ENCODE results near the gene PDIA3.
"Not testable (repeated sequence)": the region's sequence is repeated elsewhere in the genome, so short reads cannot be mapped to it uniquely, and the experiment has no call there.

PDIA3 gene

DNA sequence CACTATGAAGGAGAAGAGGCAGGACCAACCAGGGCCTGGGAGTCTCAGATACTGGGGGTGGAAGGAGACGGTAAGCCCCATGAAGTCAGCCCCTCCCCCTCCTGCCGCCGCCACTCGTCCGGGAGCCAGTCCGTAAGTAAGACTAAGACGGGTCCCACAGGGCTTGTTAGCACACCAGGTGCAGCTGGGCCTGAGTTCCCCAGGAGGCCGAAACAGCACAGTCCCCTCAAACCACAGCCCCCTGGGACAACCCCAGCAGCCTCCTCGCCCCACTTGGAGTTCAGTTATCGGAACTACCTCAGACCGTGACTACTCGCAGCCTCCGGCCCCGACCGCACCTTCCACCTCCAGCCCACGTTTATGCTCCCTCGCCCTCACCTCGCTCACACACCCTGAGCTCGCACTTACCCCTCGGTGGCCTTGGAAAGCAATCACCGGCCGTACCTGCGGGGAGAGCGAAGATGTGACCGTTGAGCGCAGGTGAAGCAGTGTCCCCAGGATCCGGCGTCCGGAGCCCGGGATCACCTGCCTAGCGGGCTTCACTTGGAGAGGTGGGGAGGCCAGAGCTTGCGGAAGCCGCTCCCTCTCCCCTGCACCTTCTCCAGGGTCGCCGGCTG is 30.0 kb downstream of the PDIA3 start:
- in situ Hi-C loops (cut with MboI; ENCODE audit: low sequenced_read_pairs) = no loop called here

DNA sequence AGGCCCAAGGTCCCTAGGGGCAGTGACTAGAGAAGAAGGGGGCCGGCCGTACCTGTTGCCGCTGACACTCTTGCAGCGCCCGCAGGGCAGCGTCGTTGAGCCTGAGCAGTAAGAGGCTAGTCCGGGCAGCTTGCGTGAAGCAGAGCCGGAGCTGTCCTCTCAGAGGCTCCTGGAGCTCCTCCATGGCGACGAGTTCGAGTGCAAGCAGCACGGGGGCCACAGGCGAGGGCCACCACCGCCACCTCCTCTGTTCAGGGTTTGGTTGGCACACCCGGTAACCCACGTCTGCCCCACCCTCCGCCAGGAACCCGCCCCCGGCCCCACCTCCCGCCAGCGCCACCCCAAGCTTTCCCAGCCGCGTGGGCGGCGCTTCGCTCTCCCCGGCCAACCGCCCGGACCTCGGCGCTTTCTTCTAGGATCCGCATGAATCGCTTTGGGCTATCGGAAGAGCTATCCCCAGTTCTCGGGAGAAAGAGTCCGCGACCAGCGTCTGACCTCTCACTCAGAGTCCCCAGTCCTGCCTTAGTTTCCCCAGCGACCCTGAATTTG is 30.6 kb downstream of the PDIA3 start, which contains the start of gene ELL3:
Gene ELL3 (minus strand): TSS at position 249 of the 549 bp plus-strand sequence. CDS start 65 bp downstream, at position 184.
- in situ Hi-C loops (cut with MboI; ENCODE audit: low sequenced_read_pairs) = no loop called here

DNA sequence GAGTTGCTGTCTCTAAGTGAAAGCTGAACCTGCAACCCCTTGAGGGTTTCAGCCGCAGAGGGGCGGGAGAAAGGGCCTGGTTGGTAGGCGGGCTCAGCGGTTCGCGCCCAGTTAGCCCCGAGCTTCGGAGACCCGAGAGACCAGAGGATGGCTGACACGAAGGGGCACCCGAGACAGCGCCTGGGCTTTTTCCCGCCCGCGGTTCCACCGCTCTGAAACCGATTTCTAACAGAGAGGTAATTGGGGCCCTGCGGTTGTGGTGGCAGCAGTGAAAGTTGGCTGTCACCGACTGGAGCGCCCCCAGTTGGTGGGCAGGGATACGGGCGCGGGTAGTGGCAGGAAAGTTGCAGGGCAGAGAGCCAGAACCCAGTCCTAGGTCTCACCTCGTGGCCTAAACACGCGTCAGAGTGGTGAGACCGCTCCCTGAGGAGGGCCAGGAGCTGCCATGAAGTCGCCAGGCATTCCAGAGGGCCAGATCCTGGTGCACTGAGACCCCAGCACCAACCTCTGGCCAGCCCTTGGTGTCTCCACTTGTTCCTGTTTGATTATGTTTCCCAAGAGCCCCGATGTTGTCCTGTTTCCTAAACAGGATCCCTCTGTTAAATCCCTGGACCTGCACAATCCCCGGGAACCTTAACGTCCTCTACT is 31.2 kb downstream of the PDIA3 start:
- in situ Hi-C loops (cut with MboI; ENCODE audit: low sequenced_read_pairs) = no loop called here

DNA sequence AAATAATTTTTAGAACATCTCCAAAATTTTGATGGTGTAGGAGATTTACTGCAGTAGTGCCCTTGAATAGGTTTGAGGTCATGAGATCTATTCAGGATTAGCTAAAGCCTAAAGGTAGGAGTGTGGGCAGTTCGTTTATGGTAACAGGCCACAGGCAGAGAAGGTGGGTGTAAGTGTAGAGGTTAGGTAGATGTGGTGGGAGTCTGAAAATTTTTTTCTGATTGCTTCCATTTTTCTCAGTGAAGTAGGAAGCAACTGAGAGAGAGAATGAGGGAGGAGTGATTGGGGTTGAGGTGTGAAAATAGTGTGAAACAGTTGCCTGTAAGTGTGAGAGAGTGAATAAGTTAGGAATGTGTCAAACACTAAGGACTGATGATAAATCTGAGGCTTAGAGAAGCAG is 32.8 kb downstream of the PDIA3 start:
- in situ Hi-C loops (cut with MboI; ENCODE audit: low sequenced_read_pairs) = no loop called here

DNA sequence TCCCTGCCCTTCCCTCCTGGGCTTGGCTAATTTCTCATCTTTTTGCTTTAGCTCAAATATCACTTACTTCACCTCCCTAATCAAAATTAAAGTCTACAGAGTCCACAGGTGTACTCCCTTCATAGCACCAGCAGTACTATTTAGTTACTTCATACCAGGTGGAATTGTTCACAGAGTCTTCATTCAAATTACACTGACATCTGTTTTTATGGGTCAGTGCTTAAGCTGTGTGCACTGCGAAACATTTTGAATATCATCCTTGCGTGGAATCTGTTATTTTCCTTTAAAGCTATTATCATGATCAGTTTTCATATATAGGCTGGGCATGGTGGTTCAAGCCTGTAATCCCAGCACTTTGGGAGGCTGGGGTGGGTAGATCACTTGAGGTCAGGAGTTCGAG is 43.2 kb downstream of the PDIA3 start:
- in situ Hi-C loops (cut with MboI; ENCODE audit: low sequenced_read_pairs) = no loop called here

DNA sequence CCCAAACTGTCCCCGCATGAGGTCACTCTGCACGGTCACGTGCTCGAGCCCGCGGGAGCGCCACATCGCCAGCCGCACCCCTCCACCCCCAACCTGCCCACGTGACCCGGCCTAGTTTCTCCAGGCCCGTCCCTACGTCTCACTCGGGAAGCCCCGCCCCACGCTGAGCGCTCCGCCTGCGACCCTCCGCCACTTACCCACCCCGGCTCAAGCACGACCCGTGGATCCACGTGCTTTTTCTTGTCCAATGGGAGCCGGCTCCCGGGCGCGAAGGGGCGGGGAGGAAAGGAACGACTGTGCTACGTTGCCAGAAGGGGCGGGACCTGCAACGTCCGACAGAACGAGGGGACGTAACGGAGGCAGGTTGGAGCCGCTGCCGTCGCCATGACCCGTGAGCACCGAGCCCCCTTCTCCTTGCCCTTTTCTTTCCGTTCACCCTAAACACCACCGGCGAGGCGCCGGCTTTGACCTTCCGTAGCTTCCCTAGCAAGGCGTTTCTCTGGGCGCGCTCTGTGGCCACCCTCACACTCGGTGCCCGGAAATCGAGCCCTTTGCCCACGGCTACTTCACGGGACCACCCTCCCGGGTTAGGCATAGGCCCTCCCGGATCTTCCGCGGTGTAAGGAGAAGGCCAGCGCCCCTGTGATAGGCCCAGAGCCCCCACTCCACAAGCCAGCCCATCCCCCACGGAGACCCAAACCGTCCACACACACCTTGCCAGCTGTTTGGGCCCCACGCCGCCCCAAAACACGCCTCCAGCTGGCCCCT is 45.9 kb downstream of the PDIA3 start, which contains the start of gene SERF2:
Gene SERF2 (plus strand): TSS at position 328 of the 768 bp plus-strand sequence. CDS start 57 bp downstream, at position 385.
- in situ Hi-C loops (cut with MboI; ENCODE audit: low sequenced_read_pairs) = no loop called here

DNA sequence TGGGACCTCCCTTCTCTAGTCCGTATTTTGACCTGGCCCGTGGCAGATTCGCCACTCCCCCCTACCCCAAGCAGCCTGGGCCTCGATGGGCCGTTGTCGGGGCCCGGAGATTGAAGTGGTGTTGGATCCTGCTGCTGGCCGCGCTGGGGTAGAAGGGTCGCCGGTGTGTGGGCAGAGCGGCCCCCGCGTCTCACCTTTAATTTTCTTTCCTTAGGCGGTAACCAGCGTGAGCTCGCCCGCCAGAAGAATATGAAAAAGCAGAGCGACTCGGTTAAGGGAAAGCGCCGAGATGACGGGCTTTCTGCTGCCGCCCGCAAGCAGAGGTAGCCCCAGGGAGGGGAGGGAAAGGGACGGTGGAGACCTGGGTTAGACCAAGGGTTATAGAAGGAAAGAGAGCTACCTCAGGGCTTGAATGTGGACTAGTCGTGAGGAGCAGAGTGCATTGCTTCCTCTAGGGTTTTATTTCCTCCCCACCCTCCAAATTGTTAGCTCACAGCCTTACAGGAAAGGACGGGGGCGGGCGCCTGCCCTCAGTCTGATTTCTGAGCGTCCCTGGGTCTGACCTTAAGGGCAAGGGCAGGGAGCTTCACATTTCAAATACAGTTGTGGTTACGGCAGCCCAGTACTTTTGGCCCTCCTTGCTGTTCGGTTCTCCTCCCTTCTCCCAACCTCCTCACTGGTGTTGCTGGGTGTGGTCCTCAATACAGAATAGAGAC is 46.7 kb downstream of the PDIA3 start:
- in situ Hi-C loops (cut with MboI; ENCODE audit: low sequenced_read_pairs) = no loop called here

DNA sequence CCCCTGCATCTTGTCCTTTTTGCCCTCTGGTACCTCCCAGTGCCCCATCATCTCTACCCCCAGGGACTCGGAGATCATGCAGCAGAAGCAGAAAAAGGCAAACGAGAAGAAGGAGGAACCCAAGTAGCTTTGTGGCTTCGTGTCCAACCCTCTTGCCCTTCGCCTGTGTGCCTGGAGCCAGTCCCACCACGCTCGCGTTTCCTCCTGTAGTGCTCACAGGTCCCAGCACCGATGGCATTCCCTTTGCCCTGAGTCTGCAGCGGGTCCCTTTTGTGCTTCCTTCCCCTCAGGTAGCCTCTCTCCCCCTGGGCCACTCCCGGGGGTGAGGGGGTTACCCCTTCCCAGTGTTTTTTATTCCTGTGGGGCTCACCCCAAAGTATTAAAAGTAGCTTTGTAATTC is 47.4 kb downstream of the PDIA3 start:
- in situ Hi-C loops (cut with MboI; ENCODE audit: low sequenced_read_pairs) = no loop called here

DNA sequence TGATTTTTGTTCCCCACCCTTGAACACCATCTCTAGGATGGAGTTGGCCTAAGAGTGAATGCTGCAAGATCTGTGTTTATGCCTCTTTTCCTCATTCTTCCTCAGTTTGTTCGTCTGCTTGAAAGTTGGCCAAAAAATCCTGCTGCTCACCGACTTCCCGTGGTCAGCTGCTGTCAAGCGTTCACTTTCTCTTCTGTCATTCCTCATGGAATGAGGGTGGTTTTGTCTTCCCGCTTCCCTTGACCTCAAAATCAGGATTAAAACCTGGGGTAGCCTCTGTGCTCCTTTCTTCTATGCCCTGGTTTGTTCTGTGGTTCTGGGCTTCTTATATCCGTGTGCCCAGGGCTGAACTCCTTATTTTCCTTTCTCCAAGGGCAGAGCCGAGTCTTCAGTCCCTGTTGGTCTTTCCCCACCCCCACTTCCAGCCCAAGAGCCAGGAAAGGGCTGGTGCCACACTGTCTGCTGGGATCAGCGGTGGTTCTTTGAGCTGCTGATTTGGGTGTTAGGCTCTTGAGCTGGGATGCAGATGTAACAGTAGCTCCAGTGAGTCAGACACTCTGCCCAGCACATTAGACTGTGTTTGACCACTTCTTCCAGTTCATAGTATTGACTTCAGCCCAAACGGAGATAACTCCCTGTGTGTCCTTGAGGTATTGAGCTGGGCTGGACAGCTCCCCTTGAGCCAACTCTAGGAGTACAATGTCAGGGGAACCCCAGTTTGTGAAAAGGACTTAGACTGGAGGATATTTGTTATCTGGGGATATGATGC is 48.2 kb downstream of the PDIA3 start:
- in situ Hi-C loops (cut with MboI; ENCODE audit: low sequenced_read_pairs) = no loop called here

DNA sequence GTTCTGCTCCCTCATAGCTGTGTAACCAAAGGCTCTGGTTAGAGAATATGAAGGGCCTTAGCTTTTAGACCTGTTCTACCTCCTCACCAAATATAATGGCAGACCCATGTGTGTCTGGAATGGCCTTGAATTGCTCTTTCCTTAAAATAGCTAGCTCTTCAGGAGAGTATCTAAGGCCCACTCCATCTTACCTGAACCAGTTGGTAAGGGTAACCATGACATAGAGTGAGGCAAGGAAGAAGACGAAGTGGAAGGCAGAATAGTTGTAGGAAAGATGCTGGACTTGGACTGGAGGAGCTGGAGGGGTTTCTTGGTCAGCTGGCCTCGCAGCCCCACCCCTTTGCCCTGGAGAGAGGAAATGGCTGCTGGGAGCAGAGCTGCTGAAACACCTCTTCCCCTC is 49.0 kb downstream of the PDIA3 start:
- in situ Hi-C loops (cut with MboI; ENCODE audit: low sequenced_read_pairs) = no loop called here

DNA sequence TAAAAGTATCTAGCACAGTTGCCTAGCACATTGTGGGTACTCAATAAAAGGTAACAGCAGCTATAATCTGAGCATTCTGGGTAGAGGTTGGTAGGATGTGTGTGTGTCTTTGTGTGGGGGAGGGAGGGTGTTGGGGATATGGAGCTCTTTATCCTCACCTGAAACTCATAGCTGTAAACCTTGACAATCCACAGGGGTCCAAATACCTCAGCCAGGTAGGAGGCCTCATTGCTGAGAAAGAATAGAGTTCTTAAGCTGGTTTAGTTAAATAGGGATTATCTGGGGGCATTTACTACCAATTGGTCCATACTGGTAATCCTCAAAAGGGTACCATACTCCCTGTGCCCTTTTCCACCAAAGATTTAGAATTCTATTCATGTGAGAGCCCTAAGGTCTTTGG is 49.8 kb downstream of the PDIA3 start:
- in situ Hi-C loops (cut with MboI; ENCODE audit: low sequenced_read_pairs) = no loop called here

DNA sequence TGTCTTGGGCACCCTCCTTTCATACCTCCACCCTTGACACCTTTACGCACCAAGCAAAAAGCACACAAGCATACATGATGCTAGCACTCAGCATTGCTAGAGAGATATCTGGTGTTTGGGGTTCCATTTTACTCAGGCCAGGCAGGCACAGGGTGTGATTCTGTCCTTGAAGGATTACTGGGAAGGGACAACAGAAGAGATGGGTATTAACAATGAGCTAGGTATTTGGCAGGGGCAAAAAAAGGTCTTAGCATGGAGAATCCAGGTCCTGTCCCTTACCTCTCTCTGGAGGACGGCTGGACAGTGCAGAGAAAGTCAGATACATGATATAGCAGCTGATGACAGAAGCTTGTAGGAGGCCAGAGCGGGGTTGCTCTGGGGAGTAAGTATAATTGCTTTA is 50.3 kb downstream of the PDIA3 start:
- in situ Hi-C loops (cut with MboI; ENCODE audit: low sequenced_read_pairs) = no loop called here

DNA sequence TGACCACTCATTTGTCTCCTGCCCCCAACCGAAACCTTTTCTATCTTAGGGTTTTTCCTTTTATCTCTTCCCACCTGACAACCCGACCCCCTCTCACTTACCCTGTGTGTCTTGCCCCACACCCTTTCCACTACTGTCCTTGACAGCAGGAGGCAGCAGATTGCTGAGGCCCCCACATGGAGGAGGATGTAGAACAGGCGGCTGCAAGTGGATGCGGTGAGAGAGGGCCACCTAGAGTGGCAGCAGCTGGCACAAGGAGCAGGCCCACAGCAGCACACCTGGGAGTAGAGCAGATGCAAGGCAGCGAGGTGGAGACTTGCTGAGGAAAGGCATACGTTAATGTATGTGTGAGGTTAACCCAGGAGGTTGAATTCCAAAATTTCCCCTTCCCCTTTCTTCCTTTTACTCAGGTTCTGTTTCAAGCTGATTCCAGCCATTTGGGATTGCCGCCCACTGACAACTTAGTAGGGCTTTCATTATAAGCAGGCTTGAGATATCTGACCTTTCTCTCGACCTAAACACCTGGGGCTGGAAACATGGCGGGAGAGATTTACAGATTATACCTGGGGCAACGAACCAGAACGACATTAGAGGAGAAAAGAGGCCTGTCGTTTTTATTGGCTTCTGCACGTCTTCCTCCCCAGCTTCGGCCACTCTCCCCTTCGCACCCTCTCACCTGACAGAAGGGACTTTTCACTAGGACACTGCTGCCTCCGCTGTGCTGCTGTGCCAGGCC is 53.1 kb downstream of the PDIA3 start:
- in situ Hi-C loops (cut with MboI; ENCODE audit: low sequenced_read_pairs) = no loop called here

DNA sequence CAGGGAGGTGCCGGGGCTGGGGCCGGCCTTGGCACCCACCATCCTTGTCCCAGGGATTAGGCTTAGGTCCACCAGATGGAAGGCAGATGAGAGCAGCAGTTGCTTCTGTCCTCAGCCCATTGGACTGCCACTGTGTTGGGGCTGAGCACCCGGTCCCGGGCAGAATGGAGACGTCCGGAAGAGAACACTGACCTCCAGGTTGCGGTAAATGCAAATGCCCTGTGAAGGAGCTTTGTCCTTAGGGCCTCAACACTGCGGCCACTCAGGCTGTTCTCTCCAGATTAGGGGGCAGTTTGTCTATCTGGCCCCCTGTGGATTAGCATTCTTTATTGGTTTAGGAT is 53.7 kb downstream of the PDIA3 start, which contains the start of gene SERINC4:
Gene SERINC4 (minus strand): TSS at position 276 of the 341 bp plus-strand sequence. CDS start 234 bp downstream, at position 42.
- in situ Hi-C loops (cut with MboI; ENCODE audit: low sequenced_read_pairs) = no loop called here

DNA sequence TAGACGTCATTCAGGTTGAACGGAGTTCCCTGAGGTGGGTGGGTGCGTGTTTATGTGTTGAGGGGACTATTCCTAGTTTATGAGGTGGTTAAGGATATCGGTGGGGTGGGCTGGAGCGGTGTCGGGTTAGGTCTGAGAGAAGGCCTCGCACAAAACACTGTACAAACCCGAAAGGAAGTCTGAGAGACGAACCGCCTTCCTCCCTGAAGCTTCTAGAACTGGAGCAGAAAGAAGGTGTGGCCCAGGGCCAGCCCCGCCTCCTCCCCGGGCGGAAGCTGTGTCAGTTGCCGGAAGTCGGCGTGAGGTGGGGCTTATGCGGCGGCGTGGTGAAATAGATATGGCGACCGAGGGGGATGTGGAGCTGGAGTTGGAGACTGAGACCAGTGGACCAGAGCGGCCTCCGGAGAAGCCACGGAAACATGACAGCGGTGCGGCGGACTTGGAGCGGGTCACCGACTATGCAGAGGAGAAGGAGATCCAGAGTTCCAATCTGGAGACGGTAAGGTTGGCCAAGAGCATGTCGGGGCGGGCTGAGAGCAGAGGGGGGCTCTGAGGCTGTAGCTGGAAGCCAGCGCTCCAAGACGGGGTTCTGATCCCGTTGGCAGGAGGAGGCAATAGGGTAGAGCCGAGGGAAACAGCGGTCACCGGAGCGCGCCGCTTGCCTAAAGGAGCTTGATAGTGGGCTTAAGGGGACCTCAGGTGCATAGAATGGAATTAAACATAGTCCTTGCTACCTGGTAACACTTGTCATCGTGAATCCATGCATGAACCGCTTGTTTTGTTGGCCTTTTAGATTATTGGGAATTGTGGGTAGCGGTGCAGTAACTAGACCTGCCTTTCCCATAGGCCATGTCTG is 54.3 kb downstream of the PDIA3 start, which contains the start of gene HYPK:
Gene HYPK (plus strand): TSS at position 314 of the 856 bp plus-strand sequence. CDS start 24 bp downstream, at position 338.
- in situ Hi-C loops (cut with MboI; ENCODE audit: low sequenced_read_pairs) = no loop called here

DNA sequence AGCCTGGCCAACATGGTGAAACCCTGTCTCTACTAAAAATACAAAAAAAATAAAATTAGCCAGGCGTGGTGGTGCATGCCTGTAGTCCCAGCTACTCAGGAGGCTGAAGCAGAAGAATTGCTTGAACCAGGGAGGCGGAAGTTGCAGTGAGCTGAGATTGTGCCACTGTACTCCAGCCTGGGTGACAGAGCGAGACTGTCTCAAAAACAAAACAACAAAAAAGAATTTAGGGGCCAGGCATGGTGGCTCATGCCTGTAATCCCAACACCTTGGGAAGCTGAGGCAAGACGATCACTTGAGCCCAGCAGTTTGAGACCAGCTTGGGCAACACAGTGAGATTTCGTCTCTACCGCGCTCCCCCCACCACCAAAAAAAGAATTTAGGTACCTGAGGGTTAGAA is 56.4 kb downstream of the PDIA3 start:
- in situ Hi-C loops (cut with MboI; ENCODE audit: low sequenced_read_pairs) = not testable (repeated sequence)

DNA sequence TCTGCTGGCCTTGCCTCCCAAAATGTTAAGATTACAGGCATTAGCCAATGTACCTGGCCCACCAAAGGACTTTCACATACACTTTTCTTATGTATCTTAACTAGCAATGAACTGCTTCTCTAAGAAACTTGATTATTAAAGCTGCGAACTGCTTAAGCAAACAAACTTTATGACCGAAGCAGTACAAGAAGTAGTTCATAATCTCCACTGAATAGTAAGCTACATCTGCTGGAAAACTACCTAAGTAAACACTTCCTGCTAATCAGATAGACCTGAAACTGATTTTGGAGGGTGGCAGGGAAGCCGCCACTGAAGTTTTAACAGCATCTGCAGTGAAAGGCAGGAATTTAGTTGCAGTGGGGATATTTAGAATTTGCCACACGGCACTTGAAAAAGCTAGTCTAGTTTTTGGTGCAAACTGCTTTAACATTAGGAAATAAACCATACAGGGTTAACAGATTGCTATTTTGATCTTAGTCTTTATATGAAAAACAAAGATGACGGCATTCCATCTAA is 62.3 kb downstream of the PDIA3 start:
- in situ Hi-C loops (cut with MboI; ENCODE audit: low sequenced_read_pairs) = no loop called here

DNA sequence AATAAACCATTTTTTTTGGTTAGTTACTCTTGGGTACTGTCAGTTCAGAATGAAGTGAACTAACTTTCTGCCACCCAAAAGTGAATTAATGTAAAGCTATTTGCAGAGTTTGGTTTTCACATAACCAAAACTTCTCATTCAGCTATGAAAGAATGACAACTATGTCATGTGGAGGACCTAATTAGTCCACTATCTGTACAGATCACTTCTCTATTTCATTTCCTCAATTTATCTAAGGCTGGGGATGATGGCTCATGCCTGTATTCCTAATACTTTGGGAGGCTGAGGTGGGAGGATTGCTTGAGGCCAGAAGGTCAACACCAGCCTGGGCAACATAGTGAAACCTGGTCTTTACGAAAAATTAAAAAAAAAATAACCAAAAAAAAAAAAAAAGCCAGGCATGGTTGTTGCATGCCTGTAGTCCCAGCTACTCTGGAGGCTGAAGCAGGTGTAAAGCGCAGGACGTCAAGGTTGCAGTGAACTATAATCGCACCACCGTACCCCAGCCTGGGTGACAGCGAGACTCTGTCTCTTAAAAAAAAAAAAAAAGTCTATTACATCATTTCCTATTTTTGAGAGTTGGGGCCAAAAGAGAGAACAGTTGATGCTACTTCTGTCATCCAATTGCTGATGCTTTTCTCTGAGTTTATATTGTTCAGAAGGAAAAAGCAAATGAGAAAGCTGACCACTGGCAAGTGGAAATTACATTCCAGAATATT is 62.9 kb downstream of the PDIA3 start:
- in situ Hi-C loops (cut with MboI; ENCODE audit: low sequenced_read_pairs) = no loop called here
